GM18519 (cell line): ENCODE results near the gene TBCE.
"Not testable (repeated sequence)": the region's sequence is repeated elsewhere in the genome, so short reads cannot be mapped to it uniquely, and the experiment has no call there.

Experiments used
- ATAC-seq: cut with Tn5 transposase; IDR thresholded peaks from one replicate; pipeline ENCODE4 v1.9.1; 2021; ENCODE audit warnings: mild to moderate bottlenecking, moderate library complexity; ENCODE audit not compliant: unreplicated experiment, low FRiP score

Gene TBCE

DNA sequence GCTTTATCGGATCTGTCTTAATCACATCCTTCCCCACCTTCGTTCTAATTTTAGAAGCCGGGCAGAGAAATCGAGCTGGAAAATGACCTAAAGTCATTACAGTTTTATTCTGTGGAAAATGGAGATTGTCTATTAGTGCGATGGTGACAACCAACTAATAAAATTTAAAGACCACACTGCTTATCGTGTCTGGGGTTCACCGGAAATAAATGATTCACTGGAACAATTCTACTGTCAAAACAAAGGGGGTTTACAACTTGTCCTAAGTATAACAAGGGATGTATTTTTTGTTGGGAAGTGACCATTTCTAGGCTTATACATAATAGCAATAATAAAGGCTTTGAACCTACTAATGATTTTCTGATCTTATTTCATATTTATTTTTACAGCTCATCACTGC, 81.4 kb downstream of the TBCE start:
- ATAC-seq: no peak

DNA sequence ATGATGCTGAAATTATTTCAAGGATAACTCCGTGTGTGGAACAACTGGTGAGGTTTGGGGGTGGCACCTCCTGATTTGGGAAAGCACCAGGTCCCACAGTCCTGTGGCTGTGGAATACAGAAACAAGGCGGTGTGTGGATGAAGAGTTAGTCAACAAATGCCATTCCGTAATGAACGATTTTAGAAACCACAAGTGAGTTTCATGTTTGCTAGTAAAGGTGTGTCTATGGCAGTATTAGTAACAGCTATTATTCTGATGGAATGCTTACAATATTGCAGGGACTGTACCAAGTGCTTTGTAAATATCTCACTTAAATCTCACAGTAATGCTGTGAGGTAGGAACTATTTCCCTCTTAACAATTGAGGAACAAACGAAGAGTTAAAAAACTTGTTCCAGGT, 83.2 kb downstream of the TBCE start:
- no peak for ATAC-seq

DNA sequence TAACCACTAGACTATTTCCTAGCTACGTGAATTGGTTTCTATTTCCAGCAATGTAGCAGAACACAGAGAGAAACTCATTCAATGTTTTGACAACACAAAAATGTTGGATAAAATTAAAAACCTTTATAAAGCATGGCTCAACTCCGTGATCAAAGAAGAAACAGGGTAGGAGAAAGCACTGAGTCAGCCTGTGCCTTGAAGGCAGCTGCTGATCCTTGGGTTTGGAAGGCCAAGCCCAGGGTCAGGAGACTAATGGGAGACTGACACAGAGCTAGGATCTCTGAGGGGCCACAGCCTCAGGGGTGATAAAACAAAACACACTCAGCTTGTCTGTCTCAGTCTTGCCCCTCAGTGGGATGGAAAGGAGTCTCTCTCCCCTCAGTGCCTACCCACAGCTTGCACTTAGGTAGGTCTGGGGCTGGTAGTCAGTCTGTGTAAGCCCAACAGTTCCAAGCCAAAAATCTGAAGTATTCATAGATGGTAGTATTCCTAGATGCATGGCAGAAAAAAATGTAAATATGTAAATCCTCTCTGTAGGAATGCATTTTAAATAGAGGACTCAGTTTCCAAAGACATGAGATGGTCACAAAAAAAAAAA, 83.8 kb downstream of the TBCE start:
- ATAC-seq: no peak

DNA sequence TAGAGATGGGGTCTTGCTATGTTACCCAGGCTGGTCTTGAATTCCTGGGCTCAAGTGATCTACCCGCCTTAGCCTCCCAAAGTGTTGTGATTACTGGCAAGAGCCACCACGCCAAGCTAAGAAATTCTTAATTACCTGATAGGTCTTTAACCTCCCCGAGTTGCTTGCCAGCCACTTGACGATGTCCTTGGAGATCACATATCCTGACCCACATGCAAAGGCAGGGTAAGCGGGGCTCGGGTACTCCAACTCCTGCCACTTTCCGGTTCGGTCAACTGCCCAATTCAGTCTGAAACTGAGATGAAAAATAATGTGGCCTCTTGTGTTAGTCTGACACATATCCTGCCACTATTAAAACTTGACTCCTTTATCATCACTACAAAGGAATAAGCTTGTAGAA, 86.8 kb downstream of the TBCE start:
- ATAC-seq: no peak

DNA sequence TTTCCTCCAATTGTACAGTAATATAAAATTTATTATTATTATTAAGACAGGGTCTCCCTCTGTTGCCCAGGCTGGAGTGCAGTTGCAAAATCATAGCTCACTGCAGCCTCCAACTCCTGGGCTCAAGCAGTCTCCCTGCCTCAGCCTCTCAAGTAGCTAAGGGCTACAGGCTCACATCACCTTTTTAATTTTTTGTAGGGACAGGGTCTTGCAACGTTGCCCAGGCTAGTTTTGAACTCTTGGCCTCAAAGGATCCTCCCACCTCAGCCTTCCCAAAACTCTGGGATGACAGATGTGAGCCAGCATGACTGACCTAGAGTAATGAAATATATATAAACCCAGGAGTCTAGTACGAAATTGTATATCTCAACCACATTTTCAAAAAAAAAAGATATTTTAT, 87.9 kb downstream of the TBCE start:
- no peak for ATAC-seq

DNA sequence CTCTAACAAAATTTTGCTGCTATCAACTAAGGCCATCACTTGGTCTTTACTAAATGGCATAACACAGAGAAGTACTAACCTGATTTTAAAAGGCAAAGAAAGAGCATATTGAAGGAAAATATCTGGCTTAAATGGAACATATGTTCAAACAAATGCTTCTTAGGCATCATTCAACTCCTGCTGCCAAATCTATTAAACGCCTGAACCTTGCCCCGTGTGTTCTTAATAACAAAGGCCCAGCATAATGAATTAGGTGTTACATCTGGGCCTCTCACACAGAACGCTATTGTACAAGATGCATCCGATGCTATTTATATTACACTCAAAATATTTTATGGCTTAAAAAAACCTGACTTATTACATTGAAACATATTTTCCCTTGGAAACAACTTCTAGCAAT, 88.6 kb downstream of the TBCE start:
- no peak for ATAC-seq

DNA sequence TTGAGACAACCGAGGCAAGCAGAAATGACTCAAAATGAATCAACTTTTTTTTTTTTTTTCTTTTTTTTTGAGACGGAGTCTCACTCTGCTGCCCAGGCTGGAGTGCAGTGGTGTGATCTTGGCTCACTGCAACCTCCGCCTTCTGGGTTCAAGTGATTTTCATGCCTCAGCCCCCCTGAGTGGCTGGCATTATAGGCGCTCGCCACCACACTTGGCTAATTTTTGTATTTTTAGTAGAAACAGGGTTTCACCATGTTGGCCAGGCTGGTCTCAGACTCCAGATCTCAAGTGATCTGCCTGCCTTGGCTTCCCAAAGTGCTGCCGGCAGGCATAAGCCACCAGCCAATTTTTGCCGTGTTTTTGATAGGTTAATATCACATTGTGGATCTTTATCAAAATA, 90.6 kb downstream of the TBCE start:
- not testable (repeated sequence) for ATAC-seq

DNA sequence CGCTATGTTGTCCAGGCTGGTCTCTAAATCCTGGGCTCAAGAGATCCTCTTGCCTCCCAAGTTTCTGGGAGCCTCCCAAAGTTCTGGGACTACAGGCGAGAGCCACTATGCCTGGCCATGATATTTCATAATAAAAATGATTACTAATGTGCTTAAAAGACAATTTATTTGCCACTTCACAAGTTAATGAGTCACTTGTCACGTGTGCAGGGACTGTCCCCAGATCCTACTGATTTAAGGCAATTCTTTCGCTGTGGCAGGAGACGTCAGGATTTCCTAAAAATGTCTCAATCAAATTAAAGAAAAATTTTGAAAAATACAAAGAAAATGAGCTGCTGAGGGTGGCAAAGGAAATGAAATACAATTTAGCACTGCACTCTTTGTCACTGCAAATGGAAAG, 93.5 kb downstream of the TBCE start:
- no peak for ATAC-seq

DNA sequence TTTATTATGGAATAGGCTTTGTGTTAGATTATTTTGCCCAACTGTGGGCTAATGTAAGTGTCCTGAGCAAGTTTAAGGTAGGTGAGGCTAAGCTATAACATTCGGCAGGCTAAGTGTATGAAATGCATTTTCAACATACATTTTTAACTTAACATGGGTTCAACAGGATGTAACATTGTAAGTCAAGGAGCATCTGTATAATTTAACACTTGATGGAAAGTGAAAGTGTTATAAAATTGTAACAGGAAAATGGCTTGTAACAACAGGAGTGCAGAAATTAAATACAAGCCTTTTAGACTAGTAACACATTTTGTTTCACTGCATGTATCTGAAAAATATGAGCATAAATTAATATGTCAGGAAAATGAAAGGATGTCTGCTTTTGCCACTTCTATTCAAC, 94.7 kb downstream of the TBCE start:
- no peak for ATAC-seq

DNA sequence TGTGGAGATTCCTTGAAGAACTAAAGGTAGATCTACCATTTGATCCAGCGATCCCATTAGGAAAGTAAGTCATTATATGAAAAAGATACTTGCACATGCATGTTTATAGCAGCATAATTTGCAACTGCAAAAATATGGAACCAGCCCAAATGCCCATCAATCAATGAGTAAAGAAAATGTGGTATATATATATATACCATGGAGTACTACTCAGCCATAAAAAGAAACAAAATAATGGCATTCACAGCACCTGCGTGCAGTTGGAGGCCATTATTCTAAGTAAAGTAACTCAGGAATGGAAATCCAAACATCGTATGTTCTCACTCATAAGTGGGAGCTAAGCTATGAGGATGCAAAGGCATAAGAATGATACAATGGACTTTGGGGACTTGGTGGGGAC, 95.6 kb downstream of the TBCE start:
- ATAC-seq: not testable (repeated sequence)

DNA sequence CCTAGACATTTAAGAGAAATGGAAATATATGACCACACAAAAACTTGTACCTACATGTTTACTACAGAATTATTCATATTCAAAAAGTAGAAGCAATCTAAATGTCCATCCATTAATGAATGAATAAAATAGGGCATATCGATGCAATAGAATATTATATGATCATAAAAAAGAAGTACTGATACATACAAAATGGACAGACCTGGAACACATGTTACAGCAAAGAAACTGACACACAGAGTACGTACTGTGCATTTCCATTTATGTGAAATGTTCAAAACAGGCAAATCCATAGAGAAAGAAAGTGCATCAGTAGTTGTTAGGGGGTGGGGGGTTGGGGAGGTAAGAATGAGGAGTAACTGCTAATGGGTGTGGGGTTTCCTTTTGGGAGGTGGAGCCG, 97.8 kb downstream of the TBCE start:
- no peak for ATAC-seq

DNA sequence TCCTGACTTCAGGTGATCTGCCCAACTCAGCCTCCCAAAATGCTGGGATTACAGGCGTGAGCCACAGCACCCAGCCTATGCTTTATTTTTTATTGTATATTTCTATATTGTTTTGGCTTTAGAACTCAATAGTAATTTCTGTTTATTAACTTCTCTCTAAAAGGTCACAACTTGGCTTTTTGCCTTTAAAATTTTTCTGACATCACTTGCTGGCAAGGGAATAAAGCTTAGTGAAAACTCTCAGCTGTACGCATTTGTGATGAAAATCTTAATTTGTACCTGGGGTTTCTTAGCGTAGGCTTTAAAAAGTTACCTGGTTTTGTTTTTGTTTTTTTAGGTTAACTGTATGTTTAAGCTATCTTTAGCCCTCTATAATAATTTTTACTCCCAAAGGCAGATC, 100.8 kb downstream of the TBCE start:
- ATAC-seq: no peak

DNA sequence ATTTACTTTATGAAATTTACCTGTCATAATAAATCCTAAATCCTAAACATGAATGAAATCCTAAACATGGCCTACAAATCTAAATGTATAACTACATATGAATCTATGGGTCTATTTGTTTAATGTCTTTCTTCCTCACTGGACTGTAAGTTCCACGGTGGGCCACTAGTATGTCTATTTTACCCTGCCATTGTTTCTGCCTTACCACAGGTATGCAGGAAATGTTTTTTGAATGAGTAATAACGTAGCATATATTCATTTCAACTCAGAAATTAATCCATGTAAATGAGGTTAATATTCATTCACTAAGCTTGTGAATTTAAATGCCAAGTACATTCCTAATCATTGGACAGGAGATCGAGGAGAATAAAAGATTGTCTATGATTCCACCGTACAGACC, 101.7 kb downstream of the TBCE start:
- no peak for ATAC-seq

DNA sequence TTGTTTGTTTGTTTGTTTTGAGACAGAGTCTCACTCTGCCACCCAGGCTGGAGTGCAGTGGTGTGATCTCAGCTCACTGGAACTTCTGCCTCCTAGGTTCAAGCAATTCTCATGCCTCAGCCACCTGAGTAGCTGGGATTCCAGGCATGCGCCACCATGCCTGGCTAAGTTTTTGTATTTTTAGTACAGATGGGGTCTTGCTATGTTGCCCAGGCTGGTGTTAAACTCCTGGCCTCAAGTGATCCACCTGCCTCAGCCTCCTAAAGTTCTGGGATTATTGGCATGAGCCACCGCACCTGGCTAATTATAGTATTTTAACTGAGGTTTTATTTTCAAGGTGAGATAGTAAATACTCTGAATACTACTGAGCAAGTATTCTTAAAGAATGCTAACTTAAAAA, 102.7 kb downstream of the TBCE start:
- ATAC-seq: not testable (repeated sequence)

DNA sequence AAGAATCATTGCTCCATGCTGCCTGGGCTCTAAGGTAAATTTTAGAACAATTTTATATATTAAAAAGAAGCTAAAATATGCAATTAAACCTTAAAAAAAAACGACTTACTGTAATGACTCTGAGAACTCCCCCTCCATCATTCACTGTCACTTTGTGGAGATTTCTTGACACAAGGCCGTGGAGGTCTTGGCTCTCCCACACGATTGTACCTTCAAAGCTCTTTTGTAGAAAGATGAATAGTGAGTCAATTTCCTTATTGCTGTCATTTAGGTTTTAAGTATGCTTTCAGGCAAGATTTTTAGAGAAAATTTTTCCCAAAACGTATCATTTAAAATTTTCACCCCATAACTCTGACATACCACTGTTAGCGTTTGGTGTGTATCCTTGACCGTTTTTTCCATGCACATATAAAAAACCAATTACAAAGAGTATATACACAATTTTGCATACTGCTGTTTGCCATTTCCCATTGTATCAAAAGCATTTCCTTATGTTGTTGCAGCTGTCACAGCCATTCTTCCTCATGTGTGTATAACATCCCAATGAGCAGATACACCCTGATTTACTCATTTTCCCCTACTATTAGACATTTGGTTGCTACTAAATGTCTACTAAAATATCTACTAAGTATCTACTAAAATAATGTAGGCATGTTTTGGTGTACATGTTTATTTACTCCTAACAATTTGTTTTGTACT, 103.7 kb downstream of the TBCE start:
- no peak for ATAC-seq

DNA sequence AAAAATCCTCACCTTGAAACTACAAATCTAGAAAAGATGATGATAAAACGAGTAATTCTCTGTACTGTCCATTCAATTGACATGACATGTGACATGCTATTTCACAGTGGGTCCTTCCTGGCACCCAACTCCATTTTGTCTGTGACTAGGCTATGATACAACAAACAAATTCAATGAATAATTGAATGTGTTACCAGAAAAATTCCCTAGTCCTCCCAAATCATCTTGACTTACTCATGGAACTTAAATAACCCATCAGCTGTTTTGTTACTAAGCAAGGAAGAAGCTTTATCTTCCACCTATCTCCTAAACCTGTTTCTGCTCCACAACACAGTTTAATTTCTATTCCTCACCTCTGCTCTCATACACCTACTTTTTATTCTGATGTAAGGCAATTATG, 106.6 kb downstream of the TBCE start:
- ATAC-seq: no peak

DNA sequence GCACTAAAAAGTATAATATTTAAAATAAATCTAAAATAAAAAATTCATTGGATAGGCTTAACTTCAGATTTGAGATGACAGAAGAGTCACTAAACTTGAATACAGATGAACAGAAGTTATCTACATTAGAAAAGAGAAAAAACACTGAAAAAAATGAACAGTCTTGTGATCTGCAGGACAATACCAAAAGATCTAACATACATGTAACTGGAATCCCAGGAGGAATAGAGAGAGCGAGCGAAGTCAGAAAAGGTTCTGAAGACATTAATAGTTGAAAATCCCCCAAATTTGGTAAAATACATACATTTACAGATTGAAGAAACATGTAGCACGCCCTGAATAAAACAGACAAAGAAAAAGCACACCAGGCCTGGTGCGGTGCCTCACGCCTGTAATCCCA, 115.9 kb downstream of the TBCE start:
- no peak for ATAC-seq

DNA sequence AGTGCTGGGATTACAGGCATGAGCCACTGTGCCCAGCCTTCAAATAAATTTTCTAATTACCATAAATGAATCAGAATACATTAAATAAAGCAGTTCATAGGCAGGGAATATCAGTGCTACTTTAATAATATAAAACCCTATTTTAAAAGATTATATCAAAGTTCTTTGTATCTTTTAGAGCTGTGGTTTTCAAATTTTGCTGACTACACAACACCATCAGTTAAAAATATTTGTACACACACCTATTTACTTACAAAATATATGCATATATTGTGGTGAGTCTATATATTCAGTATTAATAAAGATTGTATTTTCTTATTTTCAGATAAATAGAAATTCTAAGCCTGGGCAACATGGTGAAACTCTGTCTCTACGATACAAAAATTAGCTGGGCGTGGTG, 118.3 kb downstream of the TBCE start:
- no peak for ATAC-seq

DNA sequence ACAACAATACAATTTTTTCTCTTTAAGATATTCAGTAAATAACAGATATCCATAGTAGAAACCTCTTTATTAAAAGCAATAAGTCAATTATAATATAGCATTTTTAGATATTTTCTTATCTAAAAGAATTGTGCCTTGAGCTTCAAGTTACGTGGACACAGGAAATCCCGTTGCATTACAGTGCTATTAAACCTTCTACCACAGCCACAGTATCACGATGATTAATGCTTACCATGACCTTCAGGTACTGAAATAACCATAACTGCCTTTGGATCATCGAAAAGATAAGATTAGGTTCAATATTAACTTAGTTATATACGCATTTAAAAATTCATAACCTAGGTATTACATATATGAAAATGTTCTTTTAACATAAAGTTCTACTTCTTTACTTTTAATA, 119.1 kb downstream of the TBCE start:
- ATAC-seq: no peak

DNA sequence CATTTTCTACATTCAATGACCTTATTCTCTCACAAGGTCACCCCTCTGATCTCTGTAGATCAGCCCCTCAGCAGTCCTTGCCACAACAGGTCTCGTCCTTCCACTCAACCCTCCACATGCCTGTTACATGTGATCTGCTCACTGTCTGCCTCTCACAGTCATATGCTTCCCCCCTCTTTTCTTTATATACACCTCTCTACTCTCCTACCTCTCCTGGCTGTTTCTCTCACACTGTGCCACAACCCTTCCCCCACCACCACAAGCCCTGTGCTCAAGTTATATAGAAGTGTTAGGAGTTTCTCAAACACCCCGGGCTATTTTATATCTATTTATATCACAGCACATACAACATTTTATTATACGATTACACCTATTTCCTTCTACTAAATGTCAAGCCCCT, 124.4 kb downstream of the TBCE start:
- no peak for ATAC-seq

DNA sequence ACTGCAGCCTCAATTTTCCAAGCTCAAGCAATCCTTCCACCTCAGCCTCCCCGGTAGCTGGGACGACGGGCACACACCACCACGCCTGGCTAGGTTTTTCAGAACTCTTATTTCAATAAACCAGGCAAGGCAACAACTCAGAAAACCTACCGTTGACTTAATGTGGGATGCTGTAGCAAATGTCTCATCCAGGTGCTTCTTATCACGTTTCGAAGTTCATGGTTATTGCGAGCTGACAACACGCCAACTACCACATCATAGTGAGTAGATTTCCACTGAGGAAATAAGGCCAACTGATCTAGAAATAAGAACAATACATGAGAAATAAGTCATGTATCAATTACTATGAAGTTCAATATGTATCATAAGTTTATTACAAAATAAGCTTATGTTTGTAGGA, 127.3 kb downstream of the TBCE start:
- no peak for ATAC-seq

DNA sequence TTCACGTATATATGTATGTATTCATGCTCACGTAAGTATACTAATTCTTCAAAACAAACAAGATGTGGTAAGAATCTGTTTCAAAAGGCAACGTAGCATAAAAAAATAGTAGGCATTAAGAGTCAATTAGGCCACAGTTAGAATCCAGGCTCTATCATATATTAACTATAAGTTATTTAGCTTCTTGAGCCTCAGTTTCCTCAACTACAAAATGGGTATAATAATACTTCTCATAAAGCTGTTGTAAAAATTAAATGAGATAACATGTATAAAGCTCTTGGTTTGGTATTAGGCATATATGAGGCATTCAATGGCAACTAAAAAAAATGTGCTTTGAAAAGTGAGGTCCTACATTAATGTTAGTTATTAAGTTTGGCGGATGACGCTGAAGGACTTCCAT, 127.8 kb downstream of the TBCE start:
- no peak for ATAC-seq

DNA sequence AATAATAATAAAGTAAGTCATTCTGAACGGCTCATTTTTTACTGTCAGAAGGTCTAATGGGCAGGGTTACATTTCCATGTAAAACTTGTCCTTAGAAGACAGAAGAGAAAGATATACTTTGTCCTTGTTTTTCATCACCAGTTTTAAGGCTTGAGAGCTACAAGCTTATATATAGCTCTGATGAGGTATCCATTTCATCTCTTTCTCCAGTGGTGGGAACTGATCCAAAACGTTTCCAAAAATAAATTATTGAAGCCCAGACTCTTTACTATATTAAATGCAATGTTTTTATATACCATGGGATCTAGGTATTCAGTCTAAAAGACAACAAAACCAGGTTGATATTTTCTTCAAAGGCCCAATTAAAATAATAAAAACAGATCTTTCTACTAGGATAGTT, 128.3 kb downstream of the TBCE start:
- no peak for ATAC-seq
